HepG2 (cell line): Measurements from ENCODE around the gene ZMIZ1. TPM values are rescaled to one million over a fixed set of nuclear protein-coding genes. Genes with fewer than 3 reads are reported as not detected.
A peak's percentile ranks its signal among the peaks of the same experiment; 100 is the strongest.

ENCODE experiments used
- ADNP ChIP-seq: sonication (generic); formaldehyde crosslinking; IDR thresholded peaks from 2 replicates; pipeline ENCODE4 v1.4.0; 2020; ENCODE audit warnings: missing genetic modification reagents
- ATRX ChIP-seq: sonication (generic); formaldehyde crosslinking; IDR thresholded peaks from 2 replicates; pipeline ENCODE4 v1.4.0; 2020; ENCODE audit warnings: missing genetic modification reagents, borderline replicate concordance
- ELK4 ChIP-seq: sonication (generic); formaldehyde crosslinking; IDR thresholded peaks from 2 replicates; pipeline ENCODE4 v1.9.0; 2021; ENCODE audit warnings: missing genetic modification reagents, borderline replicate concordance
- ETV6 ChIP-seq: sonication (generic); formaldehyde crosslinking; conservative IDR thresholded peaks from 2 replicates; pipeline ENCODE4 v1.4.0; 2020; ENCODE audit warnings: missing genetic modification reagents
- HOXA7 ChIP-seq: sonication (generic); formaldehyde crosslinking; IDR thresholded peaks from 2 replicates; pipeline ENCODE4 v1.8.1; 2022; ENCODE audit warnings: mild to moderate bottlenecking, missing genetic modification reagents, moderate library complexity
- JDP2 ChIP-seq: sonication (generic); formaldehyde crosslinking; IDR thresholded peaks from 2 replicates; pipeline ENCODE4 v1.8.1; 2022; ENCODE audit warnings: missing genetic modification reagents, borderline replicate concordance
- KDM6A ChIP-seq: IDR thresholded peaks from 2 replicates; pipeline ENCODE4 v1.6.1; 2016; ENCODE audit warnings: low read depth
- KLF15 ChIP-seq: sonication (generic); formaldehyde crosslinking; IDR thresholded peaks from 2 replicates; pipeline ENCODE4 v1.8.1; 2023; ENCODE audit warnings: borderline replicate concordance, mild to moderate bottlenecking, inconsistent platforms, missing genetic modification reagents, mixed read lengths
- LRRFIP1 ChIP-seq: sonication (generic); formaldehyde crosslinking; conservative IDR thresholded peaks from 2 replicates; pipeline ENCODE4 v1.4.0; 2020; ENCODE audit warnings: missing genetic modification reagents
- MXI1 ChIP-seq: IDR thresholded peaks from 3 replicates; pipeline ENCODE4 v1.6.1; 2012; ENCODE audit warnings: low read depth, low read length, inconsistent platforms, borderline replicate concordance
- NFKBIZ ChIP-seq: IDR thresholded peaks from 2 replicates; pipeline ENCODE4 v1.6.1; 2018; ENCODE audit warnings: missing genetic modification reagents, missing compliant biosample characterization
- NONO ChIP-seq, 2 experiments: fragments of 450-650 bp in 1 of 2; sonication (generic) in 1 of 2; formaldehyde crosslinking in 1 of 2; IDR thresholded peaks in 1 of 2; conservative IDR thresholded peaks in 1 of 2; 2 replicates each; pipeline versions ENCODE4 v1.6.1 to v1.8.0; 2017 to 2022; ENCODE audit warnings: mild to moderate bottlenecking in 1 of 2, missing genetic modification reagents in 1 of 2, moderate library complexity in 1 of 2
- PAWR ChIP-seq: sonication (generic); formaldehyde crosslinking; IDR thresholded peaks from 2 replicates; pipeline ENCODE4 v1.4.0; 2020; ENCODE audit warnings: missing genetic modification reagents, mild to moderate bottlenecking, borderline replicate concordance
- POGK ChIP-seq: sonication (generic); formaldehyde crosslinking; conservative IDR thresholded peaks from 2 replicates; pipeline ENCODE4 v1.8.0; 2022; ENCODE audit warnings: mild to moderate bottlenecking, moderate library complexity, missing genetic modification reagents
- POLR2G ChIP-seq: fragments of 200-400 bp; formaldehyde crosslinking; IDR thresholded peaks from 2 replicates; pipeline ENCODE4 v1.6.1; 2018; ENCODE audit warnings: mild to moderate bottlenecking, low read depth, low read length, moderate library complexity
- RAD21 ChIP-seq: fragments of 450-650 bp; formaldehyde crosslinking; IDR thresholded peaks from 2 replicates; pipeline ENCODE4 v1.5.0; 2020; ENCODE audit warnings: mild to moderate bottlenecking
- RBM22 ChIP-seq: fragments of 200-400 bp; formaldehyde crosslinking; optimal IDR thresholded peaks from 2 replicates; pipeline ENCODE3; 2017; ENCODE audit warnings: mild to moderate bottlenecking, low read length, moderate library complexity
- SCMH1 ChIP-seq: sonication (generic); formaldehyde crosslinking; IDR thresholded peaks from 2 replicates; pipeline ENCODE4 v1.9.0; 2021; ENCODE audit warnings: missing genetic modification reagents, mild to moderate bottlenecking, borderline replicate concordance
- SMARCC2 ChIP-seq: fragments of 450-650 bp; IDR thresholded peaks from 2 replicates; pipeline ENCODE4 v1.6.1; 2017; ENCODE audit warnings: antibody characterized with exemption, mild to moderate bottlenecking
- SMC3 ChIP-seq: IDR thresholded peaks from 2 replicates; pipeline ENCODE4 v1.6.1; 2011; ENCODE audit warnings: low read length, improper control_type of control experiment
- SOX13 ChIP-seq, 3 experiments: fragments of 450-650 bp in 1 of 3; sonication (generic) in 1 of 3; formaldehyde crosslinking in 1 of 3; IDR thresholded peaks in 2 of 3; conservative IDR thresholded peaks in 1 of 3; 2 replicates each; pipeline versions ENCODE4 v1.5.0 to v1.6.1; 2016 to 2020; ENCODE audit warnings: antibody characterized with exemption in 1 of 3, mild to moderate bottlenecking in 1 of 3, missing compliant biosample characterization in 1 of 3, missing genetic modification reagents in 1 of 3, moderate library complexity in 1 of 3
- SUZ12 ChIP-seq: fragments of 150-350 bp; IDR thresholded peaks from 2 replicates; pipeline ENCODE4 v1.6.1; 2014; ENCODE audit warnings: low read depth, low read length
- ZMYM2 ChIP-seq: sonication (generic); formaldehyde crosslinking; IDR thresholded peaks from 2 replicates; pipeline ENCODE4 v1.8.0; 2022; ENCODE audit warnings: mild to moderate bottlenecking, missing genetic modification reagents
- ZNF225 ChIP-seq: sonication (generic); formaldehyde crosslinking; IDR thresholded peaks from 2 replicates; pipeline ENCODE4 v1.4.0; 2020; ENCODE audit warnings: mild to moderate bottlenecking, missing genetic modification reagents
- ZNF337 ChIP-seq: sonication (generic); formaldehyde crosslinking; IDR thresholded peaks from 2 replicates; pipeline ENCODE4 v1.5.1; 2020; ENCODE audit warnings: missing genetic modification reagents, low read depth, mild to moderate bottlenecking, borderline replicate concordance
- ZNF446 ChIP-seq: sonication (generic); formaldehyde crosslinking; IDR thresholded peaks from 2 replicates; pipeline ENCODE4 v1.5.0; 2020; ENCODE audit warnings: mild to moderate bottlenecking, missing genetic modification reagents
- polyA plus RNA-seq, 8 experiments: library from polyadenylated mRNA; depleted of rRNA in 3 of 8; stranded (reverse) in 7 of 8; unstranded in 1 of 8; fragments of >200 nt; fragmentation: Illumina TruSeq in 4 of 8; extraction: Trizol in 4 of 8; gene quantifications; 2 replicates each; pipeline versions ENCODE4 v1.2.1 to v1.2.3, GENCODE V29; 2011 to 2016; ENCODE audit warnings: low read depth in 4 of 8, missing spikeins in 1 of 8, mixed read lengths in 1 of 8; ENCODE audit not compliant: insufficient read depth in 1 of 8
- total RNA-seq, 5 experiments: library from RNA; depleted of rRNA; stranded (reverse); fragments of >200 nt; fragmentation: Illumina TruSeq; extraction: Trizol; gene quantifications; 2 replicates each; pipeline ENCODE4 v1.2.3, GENCODE V29; 2016; ENCODE audit warnings: low read depth in 1 of 5

ZMIZ1 gene
- total and polyA plus RNA-seq, 2 of the 13 experiments (the other 11 are each of a cell fraction or from before 2014, with no cell fraction given), result 5.3 to 10.2 TPM

GRCh38 chr10:79185796-79186374 lies 117.1 kb downstream of the ZMIZ1 start (continued):
- no peak; the same call in 2 of the 3 replicates for TF ChIP-seq MXI1
- no peak for TF ChIP-seq ATRX (CRISPR knock-in tag)
- TF ChIP-seq SMARCC2, result no peak
- TF ChIP-seq NONO (IDR thresholded peaks at IDR 0.05), result no peak
- TF ChIP-seq NONO (CRISPR knock-in tag; conservative IDR thresholded peaks at IDR 0.05), result 0 out of 2 replicates have a peak, but pooled peaks have one; percentile 30
- TF ChIP-seq SMC3, result no peak
- TF ChIP-seq ADNP (CRISPR knock-in tag), result no peak
- 0 out of 2 replicates have a peak, but pooled peaks have one; percentile 23 for TF ChIP-seq POGK
- no peak for TF ChIP-seq NFKBIZ (CRISPR knock-in tag)
- no peak for TF ChIP-seq LRRFIP1
- TF ChIP-seq PAWR, result no peak
- TF ChIP-seq SUZ12, result no peak
- no peak for TF ChIP-seq SCMH1
- no peak for TF ChIP-seq ZMYM2 (CRISPR knock-in tag)
- TF ChIP-seq ETV6 (CRISPR knock-in tag), result no peak
- TF ChIP-seq RAD21 (CRISPR knock-in tag), result no peak
- no peak for TF ChIP-seq KDM6A (CRISPR knock-in tag)
- no peak for TF ChIP-seq POLR2G
- TF ChIP-seq ZNF337, result no peak
- no peak for TF ChIP-seq KLF15 (CRISPR knock-in tag)
- no peak for TF ChIP-seq ELK4 (CRISPR knock-in tag)
- no peak for TF ChIP-seq ZNF446 (CRISPR knock-in tag)
- no peak for TF ChIP-seq JDP2
- TF ChIP-seq ZNF225, result no peak
- TF ChIP-seq RBM22, result peak; percentile 56
- TF ChIP-seq SOX13 (IDR thresholded peaks at IDR 0.05), result no peak
- peak in 1 of 2 experiments; percentile 50; a peak in 1 of 4 replicates for TF ChIP-seq SOX13 (CRISPR knock-in tag; conservative IDR thresholded peaks at IDR 0.05 in 1 of 2, IDR thresholded peaks at IDR 0.05 in 1 of 2)
- TF ChIP-seq HOXA7 (CRISPR knock-in tag), result no peak
